GM12878 (cell line): ENCODE data around the gene KCTD19. TPM values are rescaled to one million over a fixed set of nuclear protein-coding genes. Genes with fewer than 3 reads are reported as not detected.

Experiments used
- ATAC-seq: fragments of 200-7000 bp; cut with Tn5 transposase; 3 replicates; pipeline ENCODE4 v1.9.1; 2020; ENCODE audit warnings: mild to moderate bottlenecking, moderate library complexity
- BruUV-seq: library from RNA; stranded (reverse); fragments of 400-500 nt; replicated peaks from 2 replicates; lab custom pipeline; 2021; lab: Mats Ljungman, UMichigan
- CTCF ChIA-PET: fragments of 300-600 bp; sonication (Branson Sonifier 250); formaldehyde crosslinking; extraction: SDS; loops from one replicate; lab custom pipeline; 2021; ENCODE audit warnings: inconsistent platforms; lab: Yijun Ruan, JAX
- POLR2A ChIA-PET: fragments of 350-600 bp; formaldehyde crosslinking; extraction: SDS; loops from one replicate; lab custom pipeline; 2021; ENCODE audit warnings: inconsistent platforms; lab: Charles Lee
- RAD21 ChIA-PET: fragments of 300-600 bp; sonication (Branson Sonifier 250); formaldehyde crosslinking; loops from one replicate; lab custom pipeline; 2023; ENCODE audit warnings: antibody characterized with exemption; ENCODE audit not compliant: unreplicated experiment; lab: Charles Lee
- SMC1A ChIA-PET: fragments of 300-600 bp; sonication (Branson Sonifier 250); formaldehyde crosslinking; loops from one replicate; lab custom pipeline; 2023; ENCODE audit not compliant: unreplicated experiment, uncharacterized antibody; lab: Charles Lee
- DNase-seq: peaks from one replicate; pipeline ENCODE4 v3.0.0-alpha.2; 2011; ENCODE audit warnings: low read depth, low spot score
- FAIRE-seq: peaks from 3 replicates; lab custom pipeline; 2011; peaks lifted over from hg19 to GRCh38; lab: Jason Lieb, UNC
- H2AFZ ChIP-seq: 2 replicates; pipeline ENCODE4 v1.6.0; 2011; ENCODE audit warnings: low read depth, low read length, control low read depth; ENCODE audit not compliant: control insufficient read depth
- H3K27ac ChIP-seq: 2 replicates; pipeline ENCODE4 v1.5.1; 2011; ENCODE audit warnings: control low read depth; ENCODE audit not compliant: control insufficient read depth, insufficient read depth
- H3K27me3 ChIP-seq, 2 experiments: replicated peaks in 1 of 2; 2 replicates each; pipeline versions ENCODE4 v1.6.0 to v1.6.1; 2011; ENCODE audit warnings: low read length in 1 of 2; ENCODE audit not compliant: control insufficient read depth in 2 of 2, insufficient read depth in 2 of 2
- H3K36me3 ChIP-seq, 2 experiments: 2 replicates each; pipeline ENCODE4 v1.5.1; 2011; ENCODE audit warnings: low read length in 1 of 2; ENCODE audit not compliant: control insufficient read depth in 2 of 2, insufficient read depth in 2 of 2
- H3K4me1 ChIP-seq: 2 replicates; pipeline ENCODE4 v1.6.1; 2011; ENCODE audit warnings: mild to moderate bottlenecking, low read length, moderate library complexity, mixed read lengths; ENCODE audit not compliant: control insufficient read depth, insufficient read depth
- H3K4me2 ChIP-seq: 2 replicates; pipeline ENCODE4 v1.6.0; 2011; ENCODE audit warnings: control low read depth; ENCODE audit not compliant: control insufficient read depth, insufficient read depth
- H3K4me3 ChIP-seq: fragments of 200-600 bp; sonication (generic); 2 replicates; pipeline ENCODE4 v1.5.1; 2016
- H3K79me2 ChIP-seq: 2 replicates; pipeline ENCODE4 v1.6.0; 2011; ENCODE audit warnings: low read length; ENCODE audit not compliant: control insufficient read depth, insufficient read depth
- H3K9ac ChIP-seq: 2 replicates; pipeline ENCODE4 v1.8.0; 2011; ENCODE audit warnings: low read length, control low read depth, mixed read lengths; ENCODE audit not compliant: control insufficient read depth, insufficient read depth
- H3K9me3 ChIP-seq: replicated peaks from 3 replicates; pipeline ENCODE4 v1.5.1; 2011; ENCODE audit warnings: mild to moderate bottlenecking, low read length; ENCODE audit not compliant: control insufficient read depth, insufficient read depth
- H4K20me1 ChIP-seq: 2 replicates; pipeline ENCODE4 v1.6.0; 2011; ENCODE audit not compliant: control insufficient read depth, insufficient read depth
- BCL3 ChIP-seq: IDR thresholded peaks from 2 replicates; pipeline ENCODE4 v1.6.1; 2011; ENCODE audit warnings: borderline replicate concordance, low read depth, mild to moderate bottlenecking, moderate library complexity, low read length; ENCODE audit not compliant: insufficient read depth, poor library complexity, severe bottlenecking
- BRCA1 ChIP-seq: IDR thresholded peaks from 2 replicates; pipeline ENCODE4 v1.6.1; 2011; ENCODE audit warnings: low read depth, low read length, improper control_type of control experiment
- CHD1 ChIP-seq: IDR thresholded peaks from 2 replicates; pipeline ENCODE4 v1.6.1; 2012; ENCODE audit warnings: low read depth, low read length, improper control_type of control experiment
- EED ChIP-seq: sonication (generic); IDR thresholded peaks from 2 replicates; pipeline ENCODE4 v1.6.1; 2016; ENCODE audit warnings: antibody characterized with exemption, low read depth
- FOXM1 ChIP-seq: IDR thresholded peaks from 2 replicates; pipeline ENCODE4 v1.6.1; 2012; ENCODE audit warnings: low read depth, mild to moderate bottlenecking, inconsistent platforms, low read length, moderate library complexity
- GABPA ChIP-seq: IDR thresholded peaks from 2 replicates; pipeline ENCODE4 v1.6.1; 2014; ENCODE audit warnings: antibody characterized with exemption, low read depth, mild to moderate bottlenecking, inconsistent platforms
- HCFC1 ChIP-seq: fragments of 150-350 bp; IDR thresholded peaks from 2 replicates; pipeline ENCODE4 v1.6.1; 2014; ENCODE audit warnings: low read length
- NFYA ChIP-seq: IDR thresholded peaks from 2 replicates; pipeline ENCODE4 v1.6.1; 2011; ENCODE audit warnings: low read depth, mild to moderate bottlenecking, low read length, improper control_type of control experiment, borderline replicate concordance
- PKNOX1 ChIP-seq: fragments of 450-650 bp; IDR thresholded peaks from 2 replicates; pipeline ENCODE4 v1.6.1; 2016; ENCODE audit warnings: mild to moderate bottlenecking
- POU2F2 ChIP-seq: IDR thresholded peaks from 3 replicates; pipeline ENCODE4 v1.6.1; 2011; ENCODE audit warnings: low read depth, mild to moderate bottlenecking, low read length, borderline replicate concordance
- PRDM15 ChIP-seq: fragments of 450-650 bp; formaldehyde crosslinking; IDR thresholded peaks from 2 replicates; pipeline ENCODE4 v1.4.0; 2020; ENCODE audit warnings: mild to moderate bottlenecking, moderate library complexity
- SMC3 ChIP-seq: IDR thresholded peaks from 2 replicates; pipeline ENCODE4 v1.6.1; 2011; ENCODE audit warnings: low read length, improper control_type of control experiment, borderline replicate concordance
- TCF12 ChIP-seq: IDR thresholded peaks from 2 replicates; pipeline ENCODE4 v1.6.1; 2011; ENCODE audit warnings: low read depth, mild to moderate bottlenecking, low read length
- TCF7 ChIP-seq: IDR thresholded peaks from 2 replicates; pipeline ENCODE4 v1.6.1; 2014; ENCODE audit warnings: antibody characterized with exemption, borderline replicate concordance
- YY1 ChIP-seq: IDR thresholded peaks from 2 replicates; pipeline ENCODE4 v1.6.1; 2011; ENCODE audit warnings: low read depth, mild to moderate bottlenecking, low read length
- ZNF217 ChIP-seq: fragments of 450-650 bp; IDR thresholded peaks from 2 replicates; pipeline ENCODE4 v1.6.1; 2017; ENCODE audit warnings: antibody characterized with exemption, mild to moderate bottlenecking
- ZNF384 ChIP-seq: IDR thresholded peaks from 2 replicates; pipeline ENCODE4 v1.6.1; 2012; ENCODE audit warnings: low read depth, mild to moderate bottlenecking, low read length, improper control_type of control experiment, borderline replicate concordance
- WGBS: methylation state at CpG from one replicate; pipeline ENCODE4 v1.1.6; 2016; ENCODE audit warnings: low lambda C conversion rate; ENCODE audit not compliant: insufficient replicate concordance, insufficient coverage; ENCODE audit errors: missing lambda C conversion rate; 5-methylcytosine and 5-hydroxymethylcytosine counted together
- in situ Hi-C: fragments of 300-500 bp; cut with MboI; formaldehyde crosslinking; loops from 9 replicates; pipeline ENCODE4 v1.14.3; 2018; ENCODE audit warnings: mixed read lengths
- intact Hi-C: fragments of 100-400 bp; cut with micrococcal nuclease; formaldehyde crosslinking; loops from one replicate; pipeline ENCODE4 v1.14.2; 2022; ENCODE audit not compliant: unreplicated experiment
- polyA plus RNA-seq, 11 experiments: library from polyadenylated mRNA; depleted of rRNA in 4 of 11; unstranded in 6 of 11; stranded (reverse) in 5 of 11; fragments of >200 nt; fragmentation: Nextera tagmentation in 4 of 11; fragmentation: Illumina TruSeq in 1 of 11; extraction: Ambion mirVana in 4 of 11; extraction: Trizol in 1 of 11; gene quantifications; 1 replicate in 1 of 11; 2 replicates in 10 of 11; pipeline versions ENCODE4 v1.2.1 to v1.2.3, GENCODE V29; 2011 to 2016; ENCODE audit warnings: inconsistent platforms in 2 of 11, missing spikeins in 2 of 11, low read depth in 1 of 11
- total RNA-seq, 4 experiments: library from RNA; depleted of rRNA in 3 of 4; stranded (reverse); fragments of >200 nt in 3 of 4; fragmentation: Illumina TruSeq in 1 of 4; extraction: Trizol in 1 of 4; gene quantifications; 2 replicates each; pipeline versions ENCODE4 v1.2.1 to v1.2.3, GENCODE V29; 2013 to 2021

The KCTD19 gene
- total and polyA plus RNA-seq, 10 of the 15 experiments (the other 5 are each of a cell fraction or from before 2014, with no cell fraction given) = 1.6 to 8.9 (median 3.9) TPM

GRCh38 chr16:67260426-67261063 is 66.0 kb downstream of the KCTD19 start:
- ChIA-PET RAD21 (interaction anchor here (0.7 to 2.5 kb wide), 29 partner anchors 11 to 253 kb away, joined by 3 to 73 read pairs (median 4); partner anchors contain the start of genes FHOD1 and TMEM208), POLR2A (interaction anchor here (0.6 to 1.3 kb wide), 2 partner anchors 11 to 216 kb away, joined by 3 to 4 read pairs; partner anchors contain the start of gene SLC9A5), SMC1A (interaction anchor here (0.6 to 2.0 kb wide), 25 partner anchors 8 to 368 kb away, joined by 3 to 39 read pairs (median 4); partner anchors contain the start of genes FHOD1, LRRC36, PLEKHG4 and TMEM208), CTCF (interaction anchor here (0.6 to 3.6 kb wide), 39 partner anchors 10 to 254 kb away, joined by 3 to 78 read pairs (median 5); partner anchors contain the start of genes FHOD1, PLEKHG4, SLC9A5 and TMEM208)
- Histone ChIP-seq H3K4me2 (no peak overlapping the region), H3K9me3 (no peaks in the 10 kb centered on the region), H2AFZ (no peak overlapping the region), H3K79me2 (no peaks in the 10 kb centered on the region), H3K36me3 (no peaks in the 10 kb centered on the region; a peak in 1 of 4 replicates), H3K4me1 (no peaks in the 10 kb centered on the region), H4K20me1 (no peaks in the 10 kb centered on the region), H3K9ac (no peak overlapping the region), H3K27me3 (no peaks in the 10 kb centered on the region), H3K4me3 (no peak overlapping the region), H3K27ac (no peak overlapping the region)
- in situ Hi-C loops (no loop called here), intact Hi-C loops (loop anchor here (2.0 kb wide), 1 partner anchor 78 kb away; no protein-coding TSS in a partner anchor)
- no TSS peak for BruUV-seq
- FAIRE-seq = peak; percentile 89
- no peak for DNase-seq
- WGBS = 74% methylated on average over 4 of the region's 4 CpGs
- ATAC-seq = peak; percentile 88
- TF ChIP-seq BCL3 = no peak
- 0 out of 2 replicates have a peak, but pooled peaks have one; percentile 52 for TF ChIP-seq FOXM1
- no peak for TF ChIP-seq PKNOX1
- no peak for TF ChIP-seq EED
- no peak for TF ChIP-seq ZNF217
- no peak for TF ChIP-seq POU2F2
- no peak for TF ChIP-seq ZNF384
- no peak for TF ChIP-seq GABPA
- TF ChIP-seq TCF12 = peak; percentile 82
- peak; percentile 66; the same call in 1 of the 2 replicates for TF ChIP-seq YY1
- TF ChIP-seq NFYA = no peak
- no peak for TF ChIP-seq PRDM15 (CRISPR knock-in tag)
- TF ChIP-seq BRCA1 = no peak
- peak; percentile 82 for TF ChIP-seq SMC3
- no peak for TF ChIP-seq HCFC1
- no peak for TF ChIP-seq CHD1
- TF ChIP-seq TCF7 = no peak
